Cardiac fibroblast (primary cell): ENCODE data around the gene THADA.

Source experiments
- DNase-seq, 2 donors: peaks; one replicate each; pipeline versions ENCODE4 v3.0.0 to v3.0.0-alpha.2; 2010; ENCODE audit warnings: low read depth in 2 of 2
- H3K4me3 ChIP-seq, 2 donors: replicated peaks in 1 of 2; 1 replicate in 1 of 2; 2 replicates in 1 of 2; pipeline ENCODE4 v1.5.1; 2011; ENCODE audit warnings: low read depth in 2 of 2, low read length in 2 of 2, mild to moderate bottlenecking in 2 of 2, moderate library complexity in 1 of 2
- CTCF ChIP-seq: IDR thresholded peaks from one replicate; pipeline ENCODE4 v1.5.1; 2011; ENCODE audit warnings: low read depth, mild to moderate bottlenecking, low read length, inconsistent platforms

Gene THADA

GRCh38 chr2:43305517-43305916, 290.3 kb downstream of the THADA start:
- DNase-seq = peak; percentile 62 to 75
- no peak for TF ChIP-seq CTCF
- H3K4me3 ChIP-seq = no peak overlapping the region

GRCh38 chr2:43305012-43305411, 290.8 kb downstream of the THADA start:
- DNase-seq = peak; percentile 83 to 94
- TF ChIP-seq CTCF = no peak

GRCh38 chr2:43303889-43304288, 291.9 kb downstream of the THADA start:
- H3K4me3 ChIP-seq = no peak overlapping the region
- no peak for DNase-seq
- no peak for TF ChIP-seq CTCF

More at GRCh38 chr2:43305012-43305411, 290.8 kb downstream of the THADA start:
- H3K4me3 ChIP-seq = no peak overlapping the region

GRCh38 chr2:43302961-43303494, 292.8 kb downstream of the THADA start:
- TF ChIP-seq CTCF = no peak
- DNase-seq = no peak

GRCh38 chr2:43302182-43302960, 293.5 kb downstream of the THADA start:
- H3K4me3 ChIP-seq = no peak overlapping the region

More at GRCh38 chr2:43302961-43303494, 292.8 kb downstream of the THADA start:
- no peak overlapping the region for H3K4me3 ChIP-seq

GRCh38 chr2:43300781-43301583, 294.9 kb downstream of the THADA start:
- H3K4me3 ChIP-seq = no peak overlapping the region
- no peak for TF ChIP-seq CTCF
- no peak for DNase-seq

More at GRCh38 chr2:43302182-43302960, 293.5 kb downstream of the THADA start:
- TF ChIP-seq CTCF = no peak
- DNase-seq = no peak
